ENCODE measurements around the gene DLL3.

GRCh38 chr19:39525205-39525604, 26.5 kb downstream of the DLL3 start:
- TF ChIP-seq ZNF143 (CRISPR knock-in tag; IDR thresholded peaks at IDR 0.05) (no peak), SMARCA4 (IDR thresholded peaks at IDR 0.05) (no peak), YY1 (IDR thresholded peaks at IDR 0.05; ENCODE audit: borderline replicate concordance in 1 of 3, control insufficient read depth in 1 of 3, extremely low read depth in 1 of 3, insufficient read depth in 3 of 3, insufficient read length in 1 of 3, insufficient replicate concordance in 2 of 3, low read depth in 1 of 3, low read length in 2 of 3) (no peak), ZNF274 (IDR thresholded peaks at IDR 0.05; ENCODE audit: borderline replicate concordance, low read depth, low read length) (no peak), CTBP1 (IDR thresholded peaks at IDR 0.05; ENCODE audit: borderline replicate concordance) (no peak), ZFP1 (CRISPR knock-in tag; IDR thresholded peaks at IDR 0.05) (no peak), POLR2A (conservative IDR thresholded peaks at IDR 0.05) (no peak), EZH2 (IDR thresholded peaks at IDR 0.05; ENCODE audit: borderline replicate concordance, low read depth, low read length) (no peak), PTTG1 (tag; IDR thresholded peaks at IDR 0.05; ENCODE audit: low read depth) (no peak), KDM4B (IDR thresholded peaks at IDR 0.05; ENCODE audit: borderline replicate concordance in 2 of 2, low read depth in 1 of 2) (no peak), ZNF184 (CRISPR knock-in tag; IDR thresholded peaks at IDR 0.05) (no peak), TFE3 (CRISPR knock-in tag; IDR thresholded peaks at IDR 0.05) (no peak), CXXC5 (CRISPR knock-in tag; IDR thresholded peaks at IDR 0.05) (no peak), SMAD3 (CRISPR knock-in tag; conservative IDR thresholded peaks at IDR 0.05) (no peak)

Data from K562 (cell line).